Suprapubic skin (tissue), 4 donors: ENCODE results near the gene PSTPIP2. TPM values are rescaled to one million over a fixed set of nuclear protein-coding genes. Genes with fewer than 3 reads are reported as not detected.
"Not testable (repeated sequence)": the region's sequence is repeated elsewhere in the genome, so short reads cannot be mapped to it uniquely, and the experiment has no call there.

Source experiments
- DNase-seq, 2 donors: peaks; one replicate each; pipeline ENCODE4 v3.0.0-alpha.2; 2019; ENCODE audit warnings: low spot score in 2 of 2
- H3K27ac ChIP-seq: fragments of 200-600 bp; sonication (generic); one replicate; pipeline ENCODE4 v1.5.1; 2019
- H3K27me3 ChIP-seq: fragments of 200-600 bp; sonication (generic); one replicate; pipeline ENCODE4 v1.5.1; 2019
- H3K36me3 ChIP-seq: fragments of 200-600 bp; sonication (generic); one replicate; pipeline ENCODE4 v1.5.1; 2019
- H3K4me1 ChIP-seq: fragments of 200-600 bp; sonication (generic); one replicate; pipeline ENCODE4 v1.5.1; 2019
- H3K4me3 ChIP-seq: fragments of 200-600 bp; sonication (generic); one replicate; pipeline ENCODE4 v1.5.1; 2019; ENCODE audit warnings: mild to moderate bottlenecking
- H3K9me3 ChIP-seq: fragments of 200-600 bp; sonication (generic); one replicate; pipeline ENCODE4 v1.5.1; 2019
- EP300 ChIP-seq: sonication (generic); formaldehyde crosslinking; IDR thresholded peaks from one replicate; pipeline ENCODE4 v1.6.1; 2017; ENCODE audit warnings: antibody characterized with exemption
- POLR2A ChIP-seq, 2 donors: fragments of 450-650 bp; IDR thresholded peaks; one replicate each; pipeline ENCODE4 v1.6.1; 2017; ENCODE audit warnings: antibody characterized with exemption in 2 of 2, mild to moderate bottlenecking in 2 of 2, moderate library complexity in 2 of 2
- POLR2AphosphoS5 ChIP-seq, 3 donors: sonication (generic); formaldehyde crosslinking; IDR thresholded peaks; one replicate each; pipeline ENCODE4 v1.6.1; 2017; ENCODE audit warnings: antibody characterized with exemption in 3 of 3
- WGBS: methylation state at CpG from one replicate; pipeline ENCODE4 v1.1.5; 2018; 5-methylcytosine and 5-hydroxymethylcytosine counted together
- total RNA-seq, 4 donors: library from RNA; depleted of rRNA; stranded (reverse); fragments of >200 nt; gene quantifications; one replicate each; pipeline ENCODE4 v1.1.0, GENCODE V29; 2016
- TF ChIP-seq, protein P1 (sequence below), 2 donors: fragments of 200-600 bp in 1 of 2; fragments of 450-650 bp in 1 of 2; sonication (generic) in 1 of 2; IDR thresholded peaks; one replicate each; pipeline ENCODE4 v1.5.1; 2016 to 2019; ENCODE audit warnings: antibody characterized with exemption in 2 of 2, mild to moderate bottlenecking in 1 of 2, moderate library complexity in 1 of 2

PSTPIP2 gene
- total RNA-seq, 4 donors from 2014 or later: 7.5 to 33.6 (median 16.0) TPM

DNA sequence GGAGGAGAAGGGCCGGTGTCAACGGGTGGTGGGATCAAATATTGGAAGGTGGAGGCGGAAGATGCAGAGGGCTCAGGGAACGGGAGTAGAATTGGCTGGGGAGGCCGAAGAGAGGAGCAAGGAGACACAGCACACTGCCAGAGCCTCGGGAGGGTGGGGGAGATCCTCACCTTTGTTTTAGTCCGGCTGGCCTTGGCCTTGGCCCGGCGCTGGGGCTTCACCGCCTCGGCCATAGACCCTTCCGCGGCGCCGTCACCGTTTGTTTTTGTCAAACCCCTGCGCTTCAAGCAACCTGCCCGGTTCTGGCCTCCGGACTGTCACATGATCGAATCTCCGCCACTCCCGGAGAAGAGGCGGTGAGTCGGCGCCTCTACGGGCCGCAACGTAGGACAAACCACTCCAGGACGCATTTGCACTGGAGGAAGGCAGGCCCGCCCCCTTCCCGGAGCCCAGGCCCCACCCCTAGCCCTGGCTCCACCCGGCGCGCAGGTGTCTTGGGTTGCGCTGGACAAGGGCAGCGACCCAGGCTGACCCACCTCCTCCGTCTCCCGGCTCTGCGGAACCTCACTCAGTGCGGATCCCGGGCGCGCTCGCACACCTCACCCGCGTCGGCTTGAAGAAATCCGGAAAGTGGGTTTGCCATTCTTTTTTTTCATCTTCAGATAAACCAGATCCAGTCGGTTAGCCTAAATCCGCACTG lies 104.9 kb downstream of the PSTPIP2 start, which contains the start of gene EPG5:
TSS of gene EPG5 (minus strand) at position 323 of the 700 bp plus-strand sequence. CDS start at position 233, 90 bp downstream.
- peak; percentile 96 to 97 for DNase-seq
- no peaks in the 10 kb centered on the region for H3K27me3 ChIP-seq
- WGBS: 0% methylated on average over 6 of the region's 50 CpGs
- peaks cover 18% of the 10 kb centered on the region for H3K4me1 ChIP-seq
- peak within 1 kb of the TSS; percentile 85 for H3K4me3 ChIP-seq
- TF ChIP-seq EP300: no peak
- peak in 1 of 2 donors; percentile 39 for TF ChIP-seq POLR2A (IDR thresholded peaks at IDR 0.05)
- TF ChIP-seq POLR2AphosphoS5 (IDR thresholded peaks at IDR 0.05): peak in 2 of 3 donors; percentile 22 to 94
- TF ChIP-seq, protein P1, sequence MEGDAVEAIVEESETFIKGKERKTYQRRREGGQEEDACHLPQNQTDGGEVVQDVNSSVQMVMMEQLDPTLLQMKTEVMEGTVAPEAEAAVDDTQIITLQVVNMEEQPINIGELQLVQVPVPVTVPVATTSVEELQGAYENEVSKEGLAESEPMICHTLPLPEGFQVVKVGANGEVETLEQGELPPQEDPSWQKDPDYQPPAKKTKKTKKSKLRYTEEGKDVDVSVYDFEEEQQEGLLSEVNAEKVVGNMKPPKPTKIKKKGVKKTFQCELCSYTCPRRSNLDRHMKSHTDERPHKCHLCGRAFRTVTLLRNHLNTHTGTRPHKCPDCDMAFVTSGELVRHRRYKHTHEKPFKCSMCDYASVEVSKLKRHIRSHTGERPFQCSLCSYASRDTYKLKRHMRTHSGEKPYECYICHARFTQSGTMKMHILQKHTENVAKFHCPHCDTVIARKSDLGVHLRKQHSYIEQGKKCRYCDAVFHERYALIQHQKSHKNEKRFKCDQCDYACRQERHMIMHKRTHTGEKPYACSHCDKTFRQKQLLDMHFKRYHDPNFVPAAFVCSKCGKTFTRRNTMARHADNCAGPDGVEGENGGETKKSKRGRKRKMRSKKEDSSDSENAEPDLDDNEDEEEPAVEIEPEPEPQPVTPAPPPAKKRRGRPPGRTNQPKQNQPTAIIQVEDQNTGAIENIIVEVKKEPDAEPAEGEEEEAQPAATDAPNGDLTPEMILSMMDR (IDR thresholded peaks at IDR 0.05): no peak
- H3K27ac ChIP-seq: peak within 1 kb of the TSS; percentile 82
- H3K9me3 ChIP-seq: no peaks in the 10 kb centered on the region
- H3K36me3 ChIP-seq: no peaks in the 10 kb centered on the region

DNA sequence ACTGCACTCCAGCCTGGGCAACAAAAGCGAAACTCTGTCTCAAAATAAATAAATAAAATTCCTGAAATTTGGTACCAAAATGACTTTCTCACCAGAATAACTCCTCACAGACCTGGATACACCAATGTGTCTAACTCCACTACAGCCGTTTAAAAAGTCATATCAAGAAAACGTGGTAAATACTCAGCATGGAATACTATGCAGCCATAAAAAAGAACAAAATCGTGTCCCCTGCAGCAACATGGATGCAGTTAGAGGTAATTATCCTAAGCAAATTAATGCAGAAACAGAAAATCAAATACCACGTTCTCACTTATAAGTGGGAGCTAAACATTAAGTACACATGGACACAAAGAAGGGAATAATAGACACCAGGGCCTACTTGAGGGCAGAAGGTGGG lies 107.1 kb downstream of the PSTPIP2 start:
- H3K4me3 ChIP-seq, H3K27ac ChIP-seq, H3K27me3 ChIP-seq, H3K9me3 ChIP-seq, DNase-seq, H3K36me3 ChIP-seq: not testable (repeated sequence)
- H3K4me1 ChIP-seq: peaks cover 18% of the 10 kb centered on the region
- 99% methylated on average over 5 of the region's 5 CpGs for WGBS

DNA sequence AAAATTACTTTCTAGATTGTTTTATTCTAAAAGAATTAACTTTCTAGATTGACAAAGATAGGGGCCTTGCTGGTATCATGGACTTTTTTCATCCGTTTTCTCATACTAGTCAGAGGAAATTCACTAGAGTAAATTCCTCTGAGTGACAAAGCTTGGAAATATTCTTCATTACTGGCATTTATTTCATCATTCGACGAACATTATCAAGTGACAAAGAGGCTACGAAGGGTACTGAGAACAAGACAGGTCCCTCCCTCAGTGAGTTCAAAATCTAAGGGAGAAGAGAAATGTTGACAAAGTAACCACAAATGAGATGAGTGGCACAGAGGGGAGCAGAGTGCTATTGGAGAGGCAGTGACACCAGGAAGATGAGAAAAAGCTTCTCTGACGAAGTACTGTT lies 109.2 kb downstream of the PSTPIP2 start:
- Histone ChIP-seq H3K36me3 (peaks cover 4% of the 10 kb centered on the region), H3K27me3 (no peaks in the 10 kb centered on the region), H3K9me3 (no peaks in the 10 kb centered on the region), H3K4me3 (no peak overlapping the region), H3K27ac (no peak overlapping the region), H3K4me1 (peaks cover 32% of the 10 kb centered on the region)
- WGBS: 81% methylated on average over 5 of the region's 5 CpGs
- no peak for TF ChIP-seq POLR2A (IDR thresholded peaks at IDR 0.05)
- TF ChIP-seq, protein P1 (IDR thresholded peaks at IDR 0.05): no peak
- no peak for TF ChIP-seq EP300
- TF ChIP-seq POLR2AphosphoS5 (IDR thresholded peaks at IDR 0.05): no peak
- DNase-seq: no peak

DNA sequence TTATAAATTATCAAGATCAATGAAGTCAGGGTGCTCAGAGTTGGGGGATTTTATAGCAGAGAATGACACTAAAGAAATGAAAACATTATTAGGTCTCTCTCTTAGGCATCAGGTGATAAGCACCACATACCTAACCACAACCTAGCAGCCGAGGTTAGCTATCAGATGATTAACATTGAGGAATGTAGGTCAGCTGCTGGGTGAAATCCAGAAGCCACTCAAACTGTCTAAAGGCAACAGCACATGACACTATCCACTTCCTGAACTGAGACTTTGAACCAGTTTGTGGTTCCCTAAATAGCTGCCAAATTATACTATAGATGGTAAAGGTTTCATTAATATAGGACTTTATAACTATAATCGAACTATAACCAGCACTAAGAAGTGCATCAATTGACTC lies 109.6 kb downstream of the PSTPIP2 start:
- H3K27ac ChIP-seq: no peak overlapping the region
- no peaks in the 10 kb centered on the region for H3K9me3 ChIP-seq
- H3K36me3 ChIP-seq: peaks cover 4% of the 10 kb centered on the region
- no peaks in the 10 kb centered on the region for H3K27me3 ChIP-seq
- DNase-seq: no peak
- no peak for TF ChIP-seq EP300
- no peak for TF ChIP-seq POLR2A (IDR thresholded peaks at IDR 0.05)
- TF ChIP-seq, protein P1 (IDR thresholded peaks at IDR 0.05): no peak
- no peak for TF ChIP-seq POLR2AphosphoS5 (IDR thresholded peaks at IDR 0.05)
- H3K4me3 ChIP-seq: no peak overlapping the region
- 36% methylated on average over 2 of the region's 2 CpGs for WGBS
- peaks cover 28% of the 10 kb centered on the region for H3K4me1 ChIP-seq

DNA sequence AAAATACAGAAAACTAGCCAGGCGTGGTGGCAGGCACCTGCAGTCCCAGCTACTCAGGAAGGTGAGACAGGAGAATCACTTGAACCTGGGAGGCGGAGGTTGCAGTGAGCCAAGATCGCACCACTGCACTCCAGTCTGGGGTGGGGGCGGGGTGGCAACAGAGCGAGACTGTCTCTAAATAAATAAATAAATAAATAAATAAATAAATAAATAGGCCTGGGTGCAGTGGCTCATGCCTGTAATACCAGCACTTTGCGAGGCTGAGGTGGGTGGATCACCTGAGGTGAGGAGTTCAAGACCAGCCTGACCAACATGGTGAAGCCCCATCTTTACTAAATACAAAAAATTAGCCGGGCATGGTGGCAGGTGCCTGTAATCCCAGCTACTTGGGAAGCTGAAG lies 112.6 kb downstream of the PSTPIP2 start:
- H3K27me3 ChIP-seq, H3K27ac ChIP-seq, H3K4me3 ChIP-seq, H3K9me3 ChIP-seq, DNase-seq: not testable (repeated sequence)
- H3K36me3 ChIP-seq: peaks cover 11% of the 10 kb centered on the region
- WGBS: 93% methylated on average over 5 of the region's 7 CpGs
- H3K4me1 ChIP-seq: peaks cover 15% of the 10 kb centered on the region

DNA sequence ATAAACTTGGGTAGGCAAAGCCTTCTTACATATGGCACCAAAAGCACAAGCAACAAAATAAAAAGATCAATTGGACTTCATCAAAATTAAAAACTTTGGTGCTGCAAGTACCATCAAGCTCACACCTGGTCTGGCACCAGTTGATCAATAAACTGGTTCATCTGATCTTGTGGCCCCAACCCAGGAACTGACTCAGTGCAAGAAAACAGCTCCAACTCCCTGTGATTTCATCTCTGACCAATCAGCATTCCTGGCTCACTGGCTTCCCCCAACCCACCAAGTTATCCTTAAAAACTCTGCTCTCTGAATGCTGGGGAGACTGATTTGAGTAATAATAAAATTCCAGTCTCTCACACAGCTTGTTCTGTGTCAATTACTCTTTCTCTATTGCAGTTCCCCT lies 113.3 kb downstream of the PSTPIP2 start:
- Histone ChIP-seq H3K27ac (no peak overlapping the region), H3K4me1 (peaks cover 15% of the 10 kb centered on the region), H3K9me3 (no peaks in the 10 kb centered on the region), H3K27me3 (no peaks in the 10 kb centered on the region), H3K36me3 (peaks cover 19% of the 10 kb centered on the region), H3K4me3 (no peak overlapping the region)
- TF ChIP-seq POLR2A (IDR thresholded peaks at IDR 0.05) (no peak), EP300 (no peak), POLR2AphosphoS5 (IDR thresholded peaks at IDR 0.05) (no peak)
- TF ChIP-seq, protein P1 (IDR thresholded peaks at IDR 0.05): no peak
- no peak for DNase-seq
